Colonic mucosa (tissue), 4 donors: ENCODE results near the gene MFSD1. TPM values are rescaled to one million over a fixed set of nuclear protein-coding genes. Genes with fewer than 3 reads are reported as not detected.

Source experiments
- DNase-seq: peaks from one replicate; pipeline ENCODE4 v3.0.0-alpha.2; 2020
- H3K27ac ChIP-seq: fragments of 200-600 bp; one replicate; pipeline ENCODE4 v1.8.0; 2021
- H3K27me3 ChIP-seq: fragments of 200-600 bp; one replicate; pipeline ENCODE4 v1.8.0; 2021
- H3K36me3 ChIP-seq: fragments of 200-600 bp; one replicate; pipeline ENCODE4 v1.8.0; 2021
- H3K4me1 ChIP-seq: fragments of 200-600 bp; one replicate; pipeline ENCODE4 v1.8.0; 2021; ENCODE audit warnings: mild to moderate bottlenecking
- H3K4me3 ChIP-seq: fragments of 200-600 bp; one replicate; pipeline ENCODE4 v1.8.0; 2021
- H3K9ac ChIP-seq, 2 donors: one replicate each; pipeline ENCODE4 v1.7.0; 2013; ENCODE audit warnings: control low read depth in 2 of 2, low read depth in 2 of 2, low read length in 2 of 2
- H3K9me3 ChIP-seq: fragments of 200-600 bp; one replicate; pipeline ENCODE4 v1.8.0; 2021
- CTCF ChIP-seq: fragments of 200-600 bp; IDR thresholded peaks from one replicate; pipeline ENCODE4 v1.8.0; 2022; ENCODE audit warnings: antibody characterized with exemption, mild to moderate bottlenecking
- intact Hi-C: fragments of 100-400 bp; cut with DNase I; formaldehyde crosslinking; loops from one replicate; pipeline ENCODE4 v1.14.1; 2022
- total RNA-seq, 2 donors: library from RNA; stranded (reverse); fragmentation: NEBNext Ultra II Directional in 1 of 2; extraction: Animal tissue kit (Norgen Biotek cat#: 25700) in 1 of 2; gene quantifications; one replicate each; pipeline ENCODE4 v1.2.1, GENCODE V29; 2021
- donor health status: healthy.
- donor health status: DM: no; HTN: no; CAD: no.
- donor health status: DM: no; HTN: no; CAD: no.

Gene MFSD1
- total RNA-seq, 2 donors from 2014 or later, result 51.1 to 54.4 TPM

GRCh38 chr3:158763421-158763820 lies 38.4 kb upstream of the MFSD1 start:
- Histone ChIP-seq H3K9ac (no peak overlapping the region), H3K36me3 (no peaks in the 10 kb centered on the region), H3K4me1 (peaks cover 6% of the 10 kb centered on the region), H3K9me3 (no peaks in the 10 kb centered on the region), H3K27ac (no peak overlapping the region), H3K4me3 (no peak overlapping the region), H3K27me3 (no peaks in the 10 kb centered on the region)
- no peak for TF ChIP-seq CTCF
- intact Hi-C loops, result no loop called here
- no peak for DNase-seq

- Histone ChIP-seq H3K4me1 (peaks cover 10% of the 10 kb centered on the region), H3K27me3 (no peaks in the 10 kb centered on the region), H3K9me3 (no peaks in the 10 kb centered on the region), H3K36me3 (no peaks in the 10 kb centered on the region), H3K9ac (no peak overlapping the region), H3K27ac (no peak overlapping the region), H3K4me3 (no peak overlapping the region)
- no peak for DNase-seq
- TF ChIP-seq CTCF, result no peak
- intact Hi-C loops, result no loop called here
These were observed 36.2 kb upstream of the MFSD1 start for GRCh38 chr3:158765518-158766205.

GRCh38 chr3:158766364-158766763 lies 35.5 kb upstream of the MFSD1 start:
- intact Hi-C loops, result no loop called here
- H3K4me1 ChIP-seq, result peaks cover 10% of the 10 kb centered on the region
- no peak for TF ChIP-seq CTCF
- H3K27me3 ChIP-seq, result no peaks in the 10 kb centered on the region
- H3K27ac ChIP-seq, result no peak overlapping the region
- no peaks in the 10 kb centered on the region for H3K36me3 ChIP-seq
- H3K9me3 ChIP-seq, result no peaks in the 10 kb centered on the region
- DNase-seq, result no peak
- H3K9ac ChIP-seq, result no peak overlapping the region
- H3K4me3 ChIP-seq, result no peak overlapping the region

- H3K27ac ChIP-seq, result peak overlapping the region; percentile 61
- H3K4me3 ChIP-seq, result no peak overlapping the region
- peak overlapping the region in 1 of 2 donors; percentile 14 for H3K9ac ChIP-seq
- peak; percentile 69 for DNase-seq
- no peak for TF ChIP-seq CTCF
- intact Hi-C loops, result no loop called here
- H3K4me1 ChIP-seq, result peaks cover 10% of the 10 kb centered on the region
- H3K27me3 ChIP-seq, result no peaks in the 10 kb centered on the region
- no peaks in the 10 kb centered on the region for H3K36me3 ChIP-seq
- no peaks in the 10 kb centered on the region for H3K9me3 ChIP-seq
These were observed 33.5 kb upstream of the MFSD1 start for GRCh38 chr3:158768361-158768787.

DNA sequence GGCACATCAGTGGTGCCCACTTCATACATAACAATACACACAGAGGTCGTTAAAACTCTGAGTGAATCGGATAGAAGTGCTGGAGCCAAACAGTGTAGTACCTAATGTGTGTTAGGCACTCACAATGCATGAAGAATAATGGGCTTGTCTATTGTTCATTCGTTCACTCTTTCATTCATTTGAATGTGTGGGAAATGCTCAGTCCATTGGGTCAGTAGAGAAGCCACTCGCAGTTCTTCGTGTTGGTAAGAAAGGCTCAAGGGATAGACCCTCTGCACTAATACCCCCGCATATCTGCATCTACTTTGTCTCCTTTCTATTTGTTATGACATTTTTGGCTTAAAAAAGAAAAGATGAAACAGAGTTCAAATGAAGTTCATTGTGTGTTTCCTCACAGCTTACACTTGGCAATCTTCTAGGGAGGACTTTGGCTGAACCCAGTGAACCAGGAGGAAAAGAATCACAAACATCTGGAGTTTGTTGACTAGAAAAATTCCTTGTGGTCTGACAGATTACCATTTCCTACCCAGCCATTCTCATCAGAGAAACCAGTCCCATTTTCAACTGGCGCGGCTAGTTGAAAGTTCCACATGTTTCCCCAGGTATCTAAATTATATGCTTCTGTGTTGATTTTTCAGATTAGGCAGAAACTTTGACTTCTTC lies 32.8 kb upstream of the MFSD1 start:
- Histone ChIP-seq H3K27ac (peak overlapping the region; percentile 61), H3K9me3 (no peaks in the 10 kb centered on the region), H3K27me3 (no peaks in the 10 kb centered on the region), H3K36me3 (no peaks in the 10 kb centered on the region), H3K4me1 (peaks cover 10% of the 10 kb centered on the region), H3K9ac (peak overlapping the region in 1 of 2 donors; percentile 14), H3K4me3 (no peak overlapping the region)
- no peak for TF ChIP-seq CTCF
- intact Hi-C loops, result no loop called here
- DNase-seq, result peak; percentile 29
